Activated naive CD8-positive, alpha-beta T cell treated with anti-CD3 and anti-CD28 coated beads, Interleukin-2, amount 10 ng/mL, durations not matched to agents 7 days and 5 days (primary cell): ENCODE data around the gene RPS6KL1. TPM values are rescaled to one million over a fixed set of nuclear protein-coding genes. Genes with fewer than 3 reads are reported as not detected.

Experiments
- ATAC-seq: fragments of 150-1000 bp; cut with Tn5 transposase; one replicate; pipeline ENCODE4 v1.10.0; 2021; ENCODE audit warnings: low read depth, moderate library complexity
- POLR2A ChIA-PET: fragments of 350-600 bp; sonication (Branson Sonifier 250); formaldehyde crosslinking; loops from one replicate; lab custom pipeline; 2021; ENCODE audit warnings: antibody characterized with exemption; lab: Charles Lee
- DNase-seq: peaks from one replicate; pipeline ENCODE4 v3.0.0; 2021
- H3K27ac Mint-ChIP-seq: one replicate; pipeline ENCODE4 v1.8.0; 2022; ENCODE audit warnings: mild to moderate bottlenecking, mixed read lengths
- H3K27me3 Mint-ChIP-seq: one replicate; pipeline ENCODE4 v1.8.0; 2022; ENCODE audit warnings: mild to moderate bottlenecking, moderate library complexity, mixed read lengths
- H3K36me3 Mint-ChIP-seq: one replicate; pipeline ENCODE4 v1.8.0; 2021; ENCODE audit warnings: mild to moderate bottlenecking, mixed read lengths
- H3K4me1 Mint-ChIP-seq: one replicate; pipeline ENCODE4 v1.8.0; 2021; ENCODE audit warnings: mixed read lengths
- H3K4me3 Mint-ChIP-seq: one replicate; pipeline ENCODE4 v1.8.0; 2022; ENCODE audit warnings: mild to moderate bottlenecking, moderate library complexity, mixed read lengths
- H3K9me3 Mint-ChIP-seq: one replicate; pipeline ENCODE4 v1.8.0; 2021; ENCODE audit warnings: mixed read lengths
- total RNA-seq, 2 experiments: library from RNA; stranded (reverse); gene quantifications; one replicate each; pipeline ENCODE4 v1.2.3, GENCODE V29; 2021

The RPS6KL1 gene
- total RNA-seq, 2 experiments from 2014 or later: 2.6 to 3.9 TPM

GRCh38 chr14:74956027-74956279 lies 32.9 kb upstream of the RPS6KL1 start:
- peak overlapping the region; percentile 35 for H3K4me3 Mint-ChIP-seq
- H3K27me3 Mint-ChIP-seq: peaks cover 26% of the 10 kb centered on the region
- H3K4me1 Mint-ChIP-seq: peaks cover 2% of the 10 kb centered on the region
- ATAC-seq (no peak), DNase-seq (no peak)
- POLR2A ChIA-PET: no interaction called here
- no peaks in the 10 kb centered on the region for H3K36me3 Mint-ChIP-seq
- H3K9me3 Mint-ChIP-seq: no peaks in the 10 kb centered on the region
- H3K27ac Mint-ChIP-seq: no peak overlapping the region

GRCh38 chr14:74955229-74956026 lies 32.4 kb upstream of the RPS6KL1 start, which contains the start of gene PGF:
TSS of gene PGF (minus strand) at chr14:74955597. CDS start at chr14:74955242, 355 bp downstream.
- H3K9me3 Mint-ChIP-seq: no peaks in the 10 kb centered on the region
- H3K36me3 Mint-ChIP-seq: no peaks in the 10 kb centered on the region
- peaks cover 22% of the 10 kb centered on the region for H3K27me3 Mint-ChIP-seq
- POLR2A ChIA-PET: interaction anchor here (0.9 kb wide), 1 partner anchor 347 kb away, joined by 5 read pairs; no protein-coding TSS in a partner anchor
- DNase-seq (peak; percentile 58), ATAC-seq (peak; percentile 75)
- peaks cover 2% of the 10 kb centered on the region for H3K4me1 Mint-ChIP-seq
- H3K4me3 Mint-ChIP-seq: peak within 1 kb of the TSS; percentile 71
- no peak within 1 kb of the TSS for H3K27ac Mint-ChIP-seq

- DNase-seq (no peak), ATAC-seq (no peak)
- POLR2A ChIA-PET: interaction anchor here (0.9 to 1.4 kb wide), 2 partner anchors 13 to 348 kb away, joined by 5 read pairs; no protein-coding TSS in a partner anchor
- peaks cover 2% of the 10 kb centered on the region for H3K4me1 Mint-ChIP-seq
- no peaks in the 10 kb centered on the region for H3K36me3 Mint-ChIP-seq
- H3K4me3 Mint-ChIP-seq: peak overlapping the region; percentile 71
- no peaks in the 10 kb centered on the region for H3K9me3 Mint-ChIP-seq
- no peak overlapping the region for H3K27ac Mint-ChIP-seq
- H3K27me3 Mint-ChIP-seq: peaks cover 21% of the 10 kb centered on the region
Measured at GRCh38 chr14:74954947-74955228, 31.8 kb upstream of the RPS6KL1 start.

GRCh38 chr14:74954232-74954946 lies 31.3 kb upstream of the RPS6KL1 start:
- H3K9me3 Mint-ChIP-seq: no peaks in the 10 kb centered on the region
- no peak overlapping the region for H3K27ac Mint-ChIP-seq
- peaks cover 21% of the 10 kb centered on the region for H3K27me3 Mint-ChIP-seq
- H3K4me3 Mint-ChIP-seq: no peak overlapping the region
- DNase-seq (no peak), ATAC-seq (no peak)
- H3K36me3 Mint-ChIP-seq: no peaks in the 10 kb centered on the region
- POLR2A ChIA-PET: interaction anchor here (0.9 to 1.4 kb wide), 3 partner anchors 8 to 348 kb away, joined by 3 to 5 read pairs (median 5); no protein-coding TSS in a partner anchor
- no peaks in the 10 kb centered on the region for H3K4me1 Mint-ChIP-seq

GRCh38 chr14:74953686-74954085 lies 30.6 kb upstream of the RPS6KL1 start:
- H3K27ac Mint-ChIP-seq: no peak overlapping the region
- DNase-seq (no peak), ATAC-seq (no peak)
- no peaks in the 10 kb centered on the region for H3K4me1 Mint-ChIP-seq
- no peak overlapping the region for H3K4me3 Mint-ChIP-seq
- POLR2A ChIA-PET: interaction anchor here (1.0 to 1.4 kb wide), 2 partner anchors 7 to 12 kb away, joined by 3 to 5 read pairs; no protein-coding TSS in a partner anchor
- no peaks in the 10 kb centered on the region for H3K36me3 Mint-ChIP-seq
- peaks cover 21% of the 10 kb centered on the region for H3K27me3 Mint-ChIP-seq
- no peaks in the 10 kb centered on the region for H3K9me3 Mint-ChIP-seq

GRCh38 chr14:74952697-74953484 lies 29.8 kb upstream of the RPS6KL1 start:
- H3K27ac Mint-ChIP-seq: no peak overlapping the region
- peaks cover 17% of the 10 kb centered on the region for H3K27me3 Mint-ChIP-seq
- no peaks in the 10 kb centered on the region for H3K9me3 Mint-ChIP-seq
- DNase-seq: no peak
- ATAC-seq: no peak
- no peak overlapping the region for H3K4me3 Mint-ChIP-seq
- no peaks in the 10 kb centered on the region for H3K4me1 Mint-ChIP-seq
- POLR2A ChIA-PET: no interaction called here
- no peaks in the 10 kb centered on the region for H3K36me3 Mint-ChIP-seq

- Mint-ChIP-seq H3K4me1 (no peaks in the 10 kb centered on the region), H3K9me3 (no peaks in the 10 kb centered on the region), H3K36me3 (no peaks in the 10 kb centered on the region), H3K27ac (no peak overlapping the region), H3K4me3 (no peak overlapping the region), H3K27me3 (peaks cover 11% of the 10 kb centered on the region)
- POLR2A ChIA-PET: no interaction called here
- DNase-seq (no peak), ATAC-seq (no peak)
Measured at GRCh38 chr14:74952180-74952665, 29.2 kb upstream of the RPS6KL1 start.

GRCh38 chr14:74951443-74952179 lies 28.6 kb upstream of the RPS6KL1 start:
- ATAC-seq (no peak), DNase-seq (no peak)
- POLR2A ChIA-PET: interaction anchor here (1.1 kb wide), 1 partner anchor 111 kb away, joined by 3 read pairs; no protein-coding TSS in a partner anchor
- Mint-ChIP-seq H3K4me1 (peaks cover under 1% of the 10 kb centered on the region), H3K36me3 (no peaks in the 10 kb centered on the region), H3K4me3 (no peak overlapping the region), H3K9me3 (no peaks in the 10 kb centered on the region), H3K27me3 (peaks cover 6% of the 10 kb centered on the region), H3K27ac (no peak overlapping the region)

- no peak for ATAC-seq
- no peak for DNase-seq
- H3K4me3 Mint-ChIP-seq: no peak overlapping the region
- H3K36me3 Mint-ChIP-seq: no peaks in the 10 kb centered on the region
- H3K4me1 Mint-ChIP-seq: peaks cover 5% of the 10 kb centered on the region
- no peaks in the 10 kb centered on the region for H3K9me3 Mint-ChIP-seq
- H3K27me3 Mint-ChIP-seq: peaks cover 2% of the 10 kb centered on the region
- no peak overlapping the region for H3K27ac Mint-ChIP-seq
- POLR2A ChIA-PET: interaction anchor here (1.1 kb wide), 1 partner anchor 112 kb away, joined by 3 read pairs; no protein-coding TSS in a partner anchor
Measured at GRCh38 chr14:74950795-74951442, 27.9 kb upstream of the RPS6KL1 start.

GRCh38 chr14:74949859-74950573 lies 27.0 kb upstream of the RPS6KL1 start:
- POLR2A ChIA-PET: no interaction called here
- H3K9me3 Mint-ChIP-seq: no peaks in the 10 kb centered on the region

GRCh38 chr14:74949191-74949601 lies 26.1 kb upstream of the RPS6KL1 start:
- no peak for ATAC-seq
- Mint-ChIP-seq H3K27ac (no peak overlapping the region), H3K36me3 (no peaks in the 10 kb centered on the region), H3K9me3 (no peaks in the 10 kb centered on the region), H3K4me1 (peaks cover 5% of the 10 kb centered on the region), H3K27me3 (peaks cover 2% of the 10 kb centered on the region), H3K4me3 (no peak overlapping the region)
- POLR2A ChIA-PET: no interaction called here
- DNase-seq: no peak

More at GRCh38 chr14:74949859-74950573, 27.0 kb upstream of the RPS6KL1 start:
- no peak for ATAC-seq
- Mint-ChIP-seq H3K4me1 (peaks cover 5% of the 10 kb centered on the region), H3K4me3 (no peak overlapping the region), H3K27ac (no peak overlapping the region), H3K27me3 (peaks cover 2% of the 10 kb centered on the region), H3K36me3 (no peaks in the 10 kb centered on the region)
- no peak for DNase-seq
